Central memory CD4-positive, alpha-beta T cell (primary cell): Measurements from ENCODE around the gene VPS72.
"Not testable (repeated sequence)": the region's sequence is repeated elsewhere in the genome, so short reads cannot be mapped to it uniquely, and the experiment has no call there.

Experiments used
- DNase-seq: peaks from one replicate; pipeline ENCODE4 v3.0.0; 2022
- total RNA-seq, 3 experiments: gene quantifications; one replicate each; lab custom pipeline; 2026; lab: John Stamatoyannopoulos, UW

The VPS72 gene
- 18.3 to 61.4 (median 44.1) reads per million in 3 experiments for total RNA-seq

GRCh38 chr1:151189637-151190445 lies at the start of gene VPS72:
TSS of gene VPS72 (minus strand) at chr1:151190197. CDS start at chr1:151190121, 76 bp downstream.
- DNase-seq, result peak; percentile 83

- DNase-seq, result no peak
These were observed 48.4 kb upstream of the VPS72 start for GRCh38 chr1:151238467-151238739.

GRCh38 chr1:151237678-151238466 lies 47.9 kb upstream of the VPS72 start:
- DNase-seq, result no peak

GRCh38 chr1:151235235-151235634 lies 45.2 kb upstream of the VPS72 start:
- no peak for DNase-seq

- no peak for DNase-seq
These were observed 32.1 kb upstream of the VPS72 start for GRCh38 chr1:151222130-151222529.

- no peak for DNase-seq
These were observed 31.6 kb upstream of the VPS72 start for GRCh38 chr1:151221616-151222015.

GRCh38 chr1:151213560-151213959 lies 23.6 kb upstream of the VPS72 start:
- no peak for DNase-seq

GRCh38 chr1:151211972-151212705 lies 22.1 kb upstream of the VPS72 start:
- peak; percentile 5 for DNase-seq

GRCh38 chr1:151210830-151211229 lies 20.8 kb upstream of the VPS72 start:
- no peak for DNase-seq

- DNase-seq, result not testable (repeated sequence)
These were observed 15.5 kb upstream of the VPS72 start for GRCh38 chr1:151205381-151205965.

- DNase-seq, result no peak
These were observed 10.0 kb upstream of the VPS72 start for GRCh38 chr1:151199873-151200581.

- peak; percentile 98 for DNase-seq
These were observed 8.5 kb upstream of the VPS72 start, which contains the start of gene PIP5K1A for GRCh38 chr1:151198254-151199127. TSS of gene PIP5K1A (plus strand) at chr1:151198552. CDS start at chr1:151198997, 445 bp downstream.

- no peak for DNase-seq
These were observed 7.9 kb upstream of the VPS72 start for GRCh38 chr1:151197863-151198253.

GRCh38 chr1:151196292-151196800 lies 6.3 kb upstream of the VPS72 start:
- DNase-seq, result peak; percentile 60

GRCh38 chr1:151194894-151195594 lies 5.0 kb upstream of the VPS72 start:
- DNase-seq, result not testable (repeated sequence)

GRCh38 chr1:151193856-151194255 lies 3.9 kb upstream of the VPS72 start:
- DNase-seq, result no peak

- DNase-seq, result no peak
These were observed 3.3 kb upstream of the VPS72 start for GRCh38 chr1:151193304-151193703.

- DNase-seq, result no peak
These were observed 2.0 kb upstream of the VPS72 start for GRCh38 chr1:151192047-151192446.

GRCh38 chr1:151188667-151189066 lies 1.3 kb downstream of the VPS72 start:
- DNase-seq, result not testable (repeated sequence)

- no peak for DNase-seq
These were observed 2.8 kb downstream of the VPS72 start for GRCh38 chr1:151187205-151187604.
